Adrenal gland (tissue), 5 donors: ENCODE results near the gene TADA3.

Source experiments
- CTCF ChIP-seq, 6 experiments: fragments of 450-650 bp in 4 of 6; fragments of 200-600 bp in 2 of 6; sonication (generic) in 1 of 6; IDR thresholded peaks; 1 replicate in 5 of 6; 2 replicates in 1 of 6; pipeline versions ENCODE4 v1.5.1 to v1.8.0; 2016 to 2021; ENCODE audit warnings: antibody characterized with exemption in 6 of 6, mild to moderate bottlenecking in 2 of 6, moderate library complexity in 1 of 6
- POLR2A ChIP-seq, 2 donors: fragments of 450-650 bp; IDR thresholded peaks; one replicate each; pipeline ENCODE4 v1.6.1; 2017; ENCODE audit warnings: antibody characterized with exemption in 2 of 2, mild to moderate bottlenecking in 2 of 2, moderate library complexity in 1 of 2
- donor health status: DM: no; HTN: no; CAD: no.

DNA sequence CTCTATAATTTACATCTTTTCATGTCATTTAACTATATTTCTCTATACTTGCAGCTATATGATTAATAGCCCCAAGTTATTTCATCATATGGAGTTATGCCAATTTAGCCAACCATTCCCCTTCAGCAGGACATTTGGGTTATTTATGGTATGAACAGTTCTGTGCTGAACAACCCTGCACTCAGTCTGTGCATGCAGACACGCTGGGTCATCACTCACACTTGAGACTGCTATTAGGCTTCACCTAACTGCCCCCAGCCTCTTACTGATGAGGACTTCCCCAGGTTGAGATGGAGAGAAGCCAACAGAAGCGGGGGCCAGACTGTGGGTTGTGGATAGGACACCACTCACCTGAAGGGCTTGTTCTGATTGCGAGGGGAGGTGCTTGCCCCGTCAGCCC is 7.3 kb downstream of the TADA3 start:
- TF ChIP-seq POLR2A (IDR thresholded peaks at IDR 0.05) (no peak), CTCF (IDR thresholded peaks at IDR 0.05) (no peak)
